Stimulated activated naive CD8-positive, alpha-beta T cell treated with anti-CD3 and anti-CD28 coated beads, Interleukin-15, Interleukin-2, amounts not matched to agents 100 ng/mL and 50 ng/mL, for 24 hours (primary cell): ENCODE data around the gene TMEM222.
"Not testable (repeated sequence)": the region's sequence is repeated elsewhere in the genome, so short reads cannot be mapped to it uniquely, and the experiment has no call there.

Experiments
- H3K27ac Mint-ChIP-seq: one replicate; pipeline ENCODE4 v1.8.0; 2021; ENCODE audit warnings: mild to moderate bottlenecking, mixed read lengths
- H3K27me3 Mint-ChIP-seq: one replicate; pipeline ENCODE4 v1.8.0; 2021; ENCODE audit warnings: mixed read lengths
- H3K36me3 Mint-ChIP-seq: one replicate; pipeline ENCODE4 v1.8.0; 2021; ENCODE audit warnings: low read depth, mixed read lengths
- H3K4me1 Mint-ChIP-seq: one replicate; pipeline ENCODE4 v1.8.0; 2021; ENCODE audit warnings: low read depth, mixed read lengths
- H3K4me3 Mint-ChIP-seq: one replicate; pipeline ENCODE4 v1.8.0; 2021; ENCODE audit warnings: mild to moderate bottlenecking, mixed read lengths
- H3K9me3 Mint-ChIP-seq: one replicate; pipeline ENCODE4 v1.8.0; 2021; ENCODE audit warnings: mixed read lengths

The TMEM222 gene

DNA sequence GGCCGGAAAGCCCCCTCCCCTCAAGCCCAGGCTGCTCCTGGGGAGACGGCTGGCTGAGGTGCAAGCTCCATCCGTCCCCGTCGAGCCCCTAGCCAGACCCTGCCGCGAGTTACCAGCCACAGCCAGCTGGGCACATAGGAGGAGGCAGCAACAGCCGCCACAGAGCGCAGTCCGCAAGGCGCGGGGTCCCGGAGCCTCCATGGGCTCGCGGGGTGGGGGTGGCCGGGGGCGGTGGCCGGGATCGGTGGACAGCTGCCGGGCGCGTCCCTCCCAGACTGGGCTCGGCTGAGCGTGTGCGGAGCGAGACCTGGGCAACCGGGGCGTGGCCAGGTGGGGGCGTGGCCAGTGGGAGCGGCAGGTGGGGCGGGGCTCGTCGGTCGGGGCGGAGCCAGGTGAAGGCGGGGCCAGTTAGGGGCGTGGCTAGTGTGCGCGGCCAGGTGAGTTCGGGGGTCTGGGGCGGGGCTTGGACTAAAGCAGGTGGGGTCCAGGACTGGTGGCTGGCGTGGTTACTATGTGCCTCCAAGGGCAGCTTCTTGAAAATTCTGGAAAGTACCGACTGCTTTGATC lies 61.2 kb downstream of the TMEM222 start, which contains the start of gene CD164L2:
CD164L2 (minus strand) TSS at position 295 of the 567 bp plus-strand sequence; CDS start at position 201, 94 bp downstream.
- Mint-ChIP-seq H3K4me3 (no peak within 1 kb of the TSS), H3K27me3 (peaks cover 5% of the 10 kb centered on the region), H3K27ac (no peak within 1 kb of the TSS), H3K36me3 (no peaks in the 10 kb centered on the region), H3K9me3 (no peaks in the 10 kb centered on the region), H3K4me1 (no peaks in the 10 kb centered on the region)

DNA sequence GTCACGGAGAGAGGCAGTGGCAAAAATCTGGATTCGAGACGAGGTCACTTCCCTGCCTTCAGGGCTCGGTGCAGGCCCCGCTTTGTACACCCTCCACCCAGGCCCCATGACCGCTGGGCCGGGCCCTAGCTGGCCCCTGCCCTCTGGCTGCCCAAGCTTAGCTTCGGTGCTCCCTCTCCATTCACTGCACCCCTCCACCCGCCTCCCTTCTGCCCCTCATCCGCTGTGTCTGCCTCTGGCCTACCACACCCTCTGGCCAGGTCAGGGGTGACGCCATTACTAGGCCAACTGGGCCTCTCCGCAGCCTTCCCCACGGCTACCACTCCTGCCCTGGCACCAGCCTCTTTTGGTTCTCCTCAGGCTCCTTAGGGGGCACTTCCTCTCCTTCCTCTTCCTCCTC lies 61.7 kb downstream of the TMEM222 start:
- Mint-ChIP-seq H3K36me3 (no peaks in the 10 kb centered on the region), H3K4me1 (no peaks in the 10 kb centered on the region), H3K9me3 (no peaks in the 10 kb centered on the region), H3K27me3 (peaks cover 5% of the 10 kb centered on the region), H3K4me3 (no peak overlapping the region), H3K27ac (no peak overlapping the region)

DNA sequence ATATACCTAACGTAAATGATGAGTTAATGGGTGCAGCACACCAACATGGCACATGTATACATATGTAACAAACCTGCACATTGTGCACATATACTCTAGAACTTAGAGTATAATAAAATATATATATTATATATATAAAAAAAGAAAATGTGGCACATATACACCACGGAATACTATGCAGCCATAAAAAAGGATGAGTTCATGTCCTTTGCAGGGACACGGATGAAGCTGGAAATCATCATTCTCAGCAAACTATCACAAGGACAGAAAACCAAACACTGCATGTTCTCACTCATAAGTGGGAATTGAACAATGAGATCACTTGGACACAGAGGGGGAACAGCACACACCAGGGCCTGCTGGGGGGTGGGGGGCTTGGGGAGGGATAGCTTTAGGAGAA lies 62.8 kb downstream of the TMEM222 start:
- not testable (repeated sequence) for H3K9me3 Mint-ChIP-seq, H3K27me3 Mint-ChIP-seq, H3K4me1 Mint-ChIP-seq, H3K36me3 Mint-ChIP-seq, H3K27ac Mint-ChIP-seq, H3K4me3 Mint-ChIP-seq
